Peyer's patch (tissue), 4 donors: ENCODE results near the gene SPATA7.

Source experiments
- POLR2A ChIP-seq, 2 donors: fragments of 450-650 bp; IDR thresholded peaks; one replicate each; pipeline ENCODE4 v1.5.1; 2017; ENCODE audit warnings: antibody characterized with exemption in 2 of 2, mild to moderate bottlenecking in 2 of 2, moderate library complexity in 2 of 2
- TF ChIP-seq, protein P1 (sequence below), 6 experiments: fragments of 450-650 bp in 4 of 6; fragments of 200-600 bp in 2 of 6; sonication (generic) in 1 of 6; IDR thresholded peaks; one replicate each; pipeline ENCODE4 v1.5.1; 2017 to 2019; ENCODE audit warnings: antibody characterized with exemption in 6 of 6, mild to moderate bottlenecking in 3 of 6, moderate library complexity in 1 of 6

DNA sequence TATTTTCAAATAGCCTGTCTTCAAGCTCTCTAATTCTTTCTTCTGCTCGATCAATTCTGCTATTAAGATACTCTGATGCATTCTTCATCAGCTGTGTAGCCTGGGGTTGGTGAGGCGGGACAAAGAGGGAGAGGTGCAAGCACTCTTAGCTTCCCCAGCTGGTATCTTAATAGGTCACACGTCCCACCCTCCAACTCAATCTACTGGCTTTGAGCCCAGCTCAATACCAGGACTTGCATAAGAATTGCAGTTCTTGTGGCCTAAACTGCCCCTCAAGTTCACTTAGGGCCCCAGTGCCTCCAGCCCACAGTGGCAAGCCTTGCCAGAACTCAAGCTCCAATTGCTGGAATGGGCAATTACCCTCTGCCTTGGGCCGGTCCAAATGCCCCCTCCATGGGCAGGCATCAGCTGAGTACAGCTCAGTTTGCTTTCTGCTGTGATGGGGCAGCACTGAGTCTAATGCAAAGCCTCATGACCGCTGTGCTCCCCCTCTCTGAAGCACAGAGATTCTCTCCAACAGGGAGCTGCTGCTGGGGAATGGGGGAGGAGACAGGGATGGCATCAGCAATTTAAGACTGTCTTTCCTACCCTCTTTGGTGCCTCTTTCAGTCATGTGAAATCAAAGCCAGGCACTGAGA is 5.6 kb upstream of the SPATA7 start:
- no peak for TF ChIP-seq POLR2A (IDR thresholded peaks at IDR 0.05)
- TF ChIP-seq, protein P1, sequence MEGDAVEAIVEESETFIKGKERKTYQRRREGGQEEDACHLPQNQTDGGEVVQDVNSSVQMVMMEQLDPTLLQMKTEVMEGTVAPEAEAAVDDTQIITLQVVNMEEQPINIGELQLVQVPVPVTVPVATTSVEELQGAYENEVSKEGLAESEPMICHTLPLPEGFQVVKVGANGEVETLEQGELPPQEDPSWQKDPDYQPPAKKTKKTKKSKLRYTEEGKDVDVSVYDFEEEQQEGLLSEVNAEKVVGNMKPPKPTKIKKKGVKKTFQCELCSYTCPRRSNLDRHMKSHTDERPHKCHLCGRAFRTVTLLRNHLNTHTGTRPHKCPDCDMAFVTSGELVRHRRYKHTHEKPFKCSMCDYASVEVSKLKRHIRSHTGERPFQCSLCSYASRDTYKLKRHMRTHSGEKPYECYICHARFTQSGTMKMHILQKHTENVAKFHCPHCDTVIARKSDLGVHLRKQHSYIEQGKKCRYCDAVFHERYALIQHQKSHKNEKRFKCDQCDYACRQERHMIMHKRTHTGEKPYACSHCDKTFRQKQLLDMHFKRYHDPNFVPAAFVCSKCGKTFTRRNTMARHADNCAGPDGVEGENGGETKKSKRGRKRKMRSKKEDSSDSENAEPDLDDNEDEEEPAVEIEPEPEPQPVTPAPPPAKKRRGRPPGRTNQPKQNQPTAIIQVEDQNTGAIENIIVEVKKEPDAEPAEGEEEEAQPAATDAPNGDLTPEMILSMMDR (IDR thresholded peaks at IDR 0.05), result no peak
